KOPT-K1 (cell line): ENCODE data around the gene TAF5L.

Experiments used
- H3K27ac ChIP-seq: fragments of 200-600 bp; sonication (generic); 2 replicates; pipeline ENCODE4 v1.5.1; 2016; ENCODE audit warnings: antibody characterized with exemption, mild to moderate bottlenecking, low read depth, low read length; ENCODE audit not compliant: poor library complexity, severe bottlenecking
- H3K36me3 ChIP-seq: fragments of 200-600 bp; sonication (generic); 2 replicates; pipeline ENCODE4 v1.5.1; 2017; ENCODE audit warnings: antibody characterized with exemption, mild to moderate bottlenecking, low read length, moderate library complexity; ENCODE audit not compliant: insufficient read depth
- H3K9me3 ChIP-seq: fragments of 200-600 bp; sonication (generic); 2 replicates; pipeline ENCODE4 v1.5.1; 2017; ENCODE audit warnings: antibody characterized with exemption, low read length, mild to moderate bottlenecking; ENCODE audit not compliant: insufficient read depth, poor library complexity, severe bottlenecking

Gene TAF5L

DNA sequence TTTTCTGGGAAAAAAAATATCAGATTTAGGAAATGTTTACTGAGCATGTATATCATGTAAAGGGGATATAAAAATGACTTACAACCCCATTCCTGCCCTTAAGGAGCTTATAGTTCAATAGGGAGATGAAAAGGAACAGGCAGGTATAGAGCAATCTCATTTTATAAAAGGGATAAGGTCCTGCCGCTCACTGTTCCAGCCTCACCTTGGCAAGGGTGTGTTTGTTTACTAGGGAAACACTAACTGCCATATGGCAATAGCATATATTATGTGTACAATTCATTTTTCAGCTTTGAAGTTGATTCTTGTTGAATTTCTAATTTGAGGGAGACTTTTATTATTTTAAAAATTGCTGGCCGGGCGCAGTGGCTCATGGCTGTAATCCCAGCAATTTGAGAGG lies 25.6 kb upstream of the TAF5L start:
- H3K36me3 ChIP-seq: peaks cover 100% of the 10 kb centered on the region

DNA sequence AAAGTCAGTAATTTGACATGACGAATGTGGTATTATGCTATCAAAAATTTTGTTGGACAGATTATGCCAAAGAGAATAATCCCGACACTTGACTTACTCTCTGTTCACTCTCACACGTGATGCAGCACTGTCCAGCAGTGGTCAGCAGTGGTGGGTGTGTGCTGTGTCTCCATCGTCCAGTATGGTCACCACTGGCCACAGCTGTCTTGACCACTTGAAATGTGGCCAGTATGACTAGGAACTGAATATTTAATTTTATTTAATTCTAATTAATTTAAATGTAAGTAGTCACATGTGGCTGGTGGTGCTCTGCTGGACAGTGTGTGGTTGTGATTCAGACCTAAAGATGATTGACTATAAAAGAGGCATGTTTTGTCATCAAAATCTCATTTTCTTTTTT lies 24.1 kb upstream of the TAF5L start:
- no peaks in the 10 kb centered on the region for H3K9me3 ChIP-seq
- H3K27ac ChIP-seq: no peak overlapping the region
- H3K36me3 ChIP-seq: peaks cover 100% of the 10 kb centered on the region

More for the DNA sequence above, 25.6 kb upstream of the TAF5L start:
- no peak overlapping the region for H3K27ac ChIP-seq
- no peaks in the 10 kb centered on the region for H3K9me3 ChIP-seq

DNA sequence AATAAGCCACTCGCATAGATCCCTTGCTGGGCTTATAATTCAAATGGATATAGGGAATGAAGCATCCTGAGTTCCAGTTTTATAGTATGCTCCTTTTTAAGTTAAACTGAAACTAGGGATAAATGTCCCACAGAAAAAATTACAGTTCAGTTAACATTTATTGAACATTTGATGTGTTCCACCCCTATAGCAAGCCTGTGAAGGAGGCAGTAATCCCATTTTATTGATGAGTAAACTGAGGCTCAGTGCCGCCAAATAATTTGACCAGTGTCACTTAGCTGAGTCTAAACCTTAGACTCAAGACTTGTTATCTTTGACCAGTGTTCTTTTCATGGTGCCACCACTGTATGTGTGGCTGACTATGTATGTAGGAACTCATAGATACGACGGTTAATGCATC lies 22.5 kb upstream of the TAF5L start:
- no peak overlapping the region for H3K27ac ChIP-seq
- no peaks in the 10 kb centered on the region for H3K9me3 ChIP-seq
- peaks cover 100% of the 10 kb centered on the region for H3K36me3 ChIP-seq

DNA sequence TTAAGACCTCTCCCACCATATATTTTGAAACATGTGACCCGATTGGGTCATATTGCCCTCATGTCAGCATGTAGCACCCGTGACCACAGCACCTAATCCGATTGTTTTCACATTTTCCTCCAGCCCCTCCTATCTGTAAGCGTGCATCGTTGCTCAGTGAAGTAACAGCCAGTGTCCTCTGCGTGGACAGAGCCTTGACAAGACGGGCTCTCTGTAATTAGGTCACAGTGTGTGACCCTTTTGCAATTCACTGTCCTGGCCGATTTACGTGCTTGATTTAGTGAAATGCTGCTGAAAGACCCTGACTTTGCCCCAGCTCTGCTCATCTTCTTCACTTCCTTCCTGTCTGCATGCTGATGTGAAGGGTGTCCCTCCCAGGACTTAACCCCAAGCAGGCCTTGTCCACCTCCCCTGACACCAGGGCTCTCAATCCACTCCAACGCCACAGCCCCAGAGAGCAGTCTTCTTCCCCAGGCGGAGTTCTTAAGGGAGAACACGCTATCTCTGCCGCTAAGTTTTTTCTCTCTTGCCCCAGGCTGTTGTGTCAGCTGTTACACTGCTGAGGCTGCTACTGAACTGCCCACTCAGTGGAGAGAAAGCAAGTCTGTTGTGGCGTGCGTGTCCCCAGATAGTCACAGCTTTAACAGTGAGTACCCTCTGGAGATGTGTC lies 19.5 kb upstream of the TAF5L start:
- Histone ChIP-seq H3K27ac (no peak overlapping the region), H3K9me3 (no peaks in the 10 kb centered on the region), H3K36me3 (peaks cover 100% of the 10 kb centered on the region)

DNA sequence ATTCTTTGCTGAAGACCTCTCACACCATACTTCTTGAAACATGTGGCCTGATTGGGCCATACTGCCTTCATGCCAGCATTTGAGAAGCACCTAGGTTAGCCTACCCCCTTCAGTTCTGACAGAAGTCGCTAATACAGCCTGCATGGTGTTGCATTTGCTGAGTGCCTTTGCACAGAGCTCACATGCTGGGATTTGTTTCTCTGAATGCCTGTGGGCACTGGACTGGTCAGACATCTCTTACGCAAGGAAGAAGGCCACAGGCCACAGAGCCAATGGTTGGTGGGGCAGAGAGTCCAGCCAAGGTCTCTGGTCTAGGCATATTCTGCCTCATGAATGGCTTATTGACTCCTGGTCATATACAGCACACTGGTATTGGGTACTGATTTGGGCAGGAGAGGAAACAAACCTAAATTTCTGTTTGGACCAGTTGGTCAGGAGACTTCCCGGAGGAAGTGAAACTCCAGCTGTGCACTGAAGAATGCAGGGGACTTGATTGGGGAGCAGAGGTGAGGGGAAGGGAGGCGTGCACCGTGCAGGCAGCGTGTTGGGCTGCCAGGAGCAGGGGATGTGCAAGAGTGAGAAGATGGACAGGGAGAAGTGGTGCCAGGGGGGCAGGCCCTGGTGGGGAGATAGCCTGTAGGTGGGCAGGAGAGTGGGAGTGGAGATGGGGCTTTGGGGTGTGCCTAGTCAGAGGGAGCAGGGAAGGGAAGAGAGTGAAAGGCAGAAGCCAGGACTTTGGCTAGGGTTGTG lies 18.2 kb upstream of the TAF5L start:
- Histone ChIP-seq H3K9me3 (no peaks in the 10 kb centered on the region), H3K27ac (no peak overlapping the region), H3K36me3 (peaks cover 99% of the 10 kb centered on the region)

DNA sequence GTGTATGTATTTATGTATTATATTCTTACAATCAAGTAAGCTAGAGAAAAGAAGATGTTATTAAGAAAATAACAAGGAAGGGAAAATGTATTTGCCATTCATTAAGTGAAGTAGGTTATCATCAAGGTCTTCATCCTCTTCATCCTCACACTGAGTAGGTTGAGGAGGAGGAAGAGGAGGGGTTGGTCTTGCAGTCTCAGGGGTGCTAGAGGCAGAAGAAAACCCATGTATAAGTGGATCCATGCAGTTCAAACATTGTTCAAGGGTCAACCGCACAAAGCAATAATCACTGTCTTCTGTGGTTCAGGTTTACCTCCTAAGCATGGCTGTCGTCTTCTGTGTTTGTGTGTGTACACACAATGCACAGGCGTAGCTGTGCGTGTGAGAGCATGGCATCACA lies 17.0 kb upstream of the TAF5L start:
- H3K9me3 ChIP-seq: no peaks in the 10 kb centered on the region
- peaks cover 96% of the 10 kb centered on the region for H3K36me3 ChIP-seq
- no peak overlapping the region for H3K27ac ChIP-seq

DNA sequence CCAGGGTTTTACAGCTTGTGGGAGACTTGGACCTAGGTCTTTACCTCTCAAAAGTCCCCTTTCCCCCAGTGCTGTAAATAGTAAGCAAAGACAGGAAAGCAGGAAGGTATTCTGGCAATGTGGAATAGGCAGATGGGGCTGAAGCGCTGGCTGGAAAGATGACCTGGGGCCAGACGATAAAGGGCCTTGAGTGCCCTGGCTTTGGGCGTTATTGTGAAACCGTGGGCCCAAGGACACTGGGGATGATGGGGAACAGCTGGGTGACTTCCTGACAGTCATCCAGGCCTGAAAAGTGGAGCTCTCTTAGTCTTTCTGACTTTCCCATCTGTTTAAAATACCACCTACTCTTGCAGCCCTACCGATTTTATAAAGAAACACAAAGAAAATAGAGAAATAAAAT lies 16.5 kb upstream of the TAF5L start:
- no peak overlapping the region for H3K27ac ChIP-seq
- peaks cover 96% of the 10 kb centered on the region for H3K36me3 ChIP-seq
- H3K9me3 ChIP-seq: no peaks in the 10 kb centered on the region

DNA sequence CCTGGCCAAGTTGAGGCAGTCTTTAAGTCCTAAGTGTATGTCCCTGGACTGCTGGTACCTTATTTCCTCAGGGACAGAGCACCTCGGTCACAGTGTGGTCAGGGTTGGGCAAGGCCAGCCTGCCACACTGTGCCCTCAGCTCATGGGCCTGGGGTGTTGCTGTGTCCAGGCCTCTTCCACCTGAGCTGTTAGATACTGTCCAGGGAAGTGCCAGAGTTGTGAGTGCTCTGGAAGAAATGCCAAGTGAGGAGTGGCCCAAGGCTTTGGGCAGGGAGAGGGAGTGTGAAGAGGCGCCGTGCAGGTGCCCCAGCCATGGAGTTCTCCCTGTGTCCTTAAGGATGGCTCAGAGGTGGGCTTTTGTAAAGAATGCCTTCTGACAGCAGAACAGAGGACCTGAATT lies 15.4 kb upstream of the TAF5L start:
- no peak overlapping the region for H3K27ac ChIP-seq
- H3K9me3 ChIP-seq: no peaks in the 10 kb centered on the region
- peaks cover 96% of the 10 kb centered on the region for H3K36me3 ChIP-seq

DNA sequence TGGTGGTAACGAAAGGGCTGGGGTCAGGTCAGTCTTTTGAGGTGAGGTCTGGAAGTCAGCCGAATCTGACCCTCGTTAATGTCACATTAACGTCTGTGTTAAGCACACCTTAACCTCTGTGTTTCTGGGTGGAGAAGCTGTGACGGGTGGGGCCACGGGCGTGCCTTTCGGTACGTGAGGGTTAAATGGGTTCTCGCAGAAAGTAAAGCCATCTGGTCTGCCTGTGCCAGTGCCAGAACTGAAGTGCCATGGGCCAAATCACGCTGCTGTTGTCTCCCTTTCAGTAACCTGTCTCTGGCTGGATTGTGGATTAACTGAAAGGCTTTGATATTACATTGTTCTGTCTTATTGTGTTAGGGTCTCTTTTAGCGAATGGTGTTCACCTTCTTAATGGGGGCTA lies 14.5 kb upstream of the TAF5L start:
- Histone ChIP-seq H3K9me3 (no peaks in the 10 kb centered on the region), H3K27ac (no peak overlapping the region), H3K36me3 (peaks cover 96% of the 10 kb centered on the region)

DNA sequence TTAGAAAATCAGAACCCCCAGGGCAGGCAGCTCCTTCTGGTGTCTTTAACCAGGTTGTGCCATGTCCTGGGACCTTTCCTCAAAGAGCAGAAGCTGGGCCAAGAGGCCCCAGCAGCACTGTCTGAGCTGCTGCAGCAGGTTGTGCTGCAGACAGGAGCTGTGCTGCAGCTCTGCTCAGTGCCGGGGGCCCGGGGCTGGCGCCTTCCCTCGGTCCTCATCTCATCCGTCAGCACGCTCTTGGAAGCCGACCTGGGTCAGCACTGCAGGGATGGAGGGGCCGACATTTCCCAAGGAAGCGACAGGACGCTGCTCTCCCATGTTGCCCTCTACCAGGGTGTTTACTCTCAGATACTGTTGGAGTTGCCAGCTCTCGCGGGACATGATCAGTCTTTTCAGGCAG lies 11.8 kb upstream of the TAF5L start:
- no peak overlapping the region for H3K27ac ChIP-seq
- no peaks in the 10 kb centered on the region for H3K9me3 ChIP-seq
- peaks cover 96% of the 10 kb centered on the region for H3K36me3 ChIP-seq

DNA sequence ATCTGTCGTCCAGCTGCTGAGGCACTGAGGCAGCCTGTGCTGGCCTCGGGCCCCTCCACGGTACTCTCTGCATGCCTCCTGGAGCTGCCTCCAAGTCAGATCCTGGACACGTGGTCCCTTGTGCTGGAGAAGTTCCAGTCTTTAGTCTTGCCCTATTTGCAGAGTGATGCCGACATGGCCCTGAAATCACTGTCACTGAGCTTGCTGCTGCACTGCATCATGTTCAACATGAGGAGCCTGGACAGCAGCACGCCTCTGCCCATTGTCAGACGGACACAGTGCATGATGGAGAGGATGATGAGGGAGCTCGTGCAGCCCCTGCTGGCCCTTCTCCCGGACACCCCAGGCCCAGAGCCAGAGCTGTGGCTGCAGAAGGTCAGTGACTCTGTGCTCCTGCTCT lies 10.1 kb upstream of the TAF5L start:
- Histone ChIP-seq H3K27ac (no peak overlapping the region), H3K36me3 (peaks cover 96% of the 10 kb centered on the region), H3K9me3 (no peaks in the 10 kb centered on the region)

DNA sequence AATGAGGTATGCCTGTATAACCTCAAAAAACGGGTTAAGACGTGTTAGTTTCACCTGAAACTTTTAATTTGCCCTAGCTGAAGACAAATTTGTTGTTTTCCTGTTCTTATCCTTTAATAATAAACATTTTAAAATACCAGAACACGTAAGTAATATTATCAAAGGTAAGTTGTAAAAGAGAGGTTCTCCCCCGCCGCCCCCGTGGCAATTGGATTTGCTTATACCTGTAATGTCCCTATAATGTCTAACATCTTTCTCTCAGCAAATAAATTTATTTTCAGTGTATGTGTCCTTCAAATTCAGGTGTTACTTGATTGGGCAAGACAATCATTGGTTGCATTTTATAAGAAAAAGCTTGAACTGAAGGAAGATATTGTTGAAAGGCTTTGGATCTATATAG lies 6.0 kb upstream of the TAF5L start:
- Histone ChIP-seq H3K36me3 (peaks cover 86% of the 10 kb centered on the region), H3K9me3 (no peaks in the 10 kb centered on the region), H3K27ac (no peak overlapping the region)

DNA sequence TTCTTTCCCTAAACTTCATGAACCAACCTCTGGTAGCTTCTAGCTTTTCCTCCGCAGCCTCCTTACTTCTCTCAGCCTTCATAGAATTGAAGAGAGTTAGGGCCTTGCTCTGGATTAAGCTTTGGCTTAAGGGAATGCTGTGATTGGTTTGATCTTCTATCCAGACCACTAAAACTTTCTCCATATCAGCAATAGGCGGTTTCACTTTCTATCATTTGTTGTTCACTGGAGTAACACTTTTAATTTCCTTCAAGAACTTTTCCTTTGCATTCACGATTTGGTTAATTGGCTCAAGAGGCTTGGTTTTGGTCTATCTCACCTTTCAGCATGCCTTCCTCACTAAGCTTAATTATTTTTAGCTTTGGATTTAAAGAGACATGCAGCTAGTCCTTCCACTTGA lies 5.2 kb upstream of the TAF5L start:
- Histone ChIP-seq H3K27ac (no peak overlapping the region), H3K36me3 (peaks cover 78% of the 10 kb centered on the region), H3K9me3 (no peaks in the 10 kb centered on the region)

DNA sequence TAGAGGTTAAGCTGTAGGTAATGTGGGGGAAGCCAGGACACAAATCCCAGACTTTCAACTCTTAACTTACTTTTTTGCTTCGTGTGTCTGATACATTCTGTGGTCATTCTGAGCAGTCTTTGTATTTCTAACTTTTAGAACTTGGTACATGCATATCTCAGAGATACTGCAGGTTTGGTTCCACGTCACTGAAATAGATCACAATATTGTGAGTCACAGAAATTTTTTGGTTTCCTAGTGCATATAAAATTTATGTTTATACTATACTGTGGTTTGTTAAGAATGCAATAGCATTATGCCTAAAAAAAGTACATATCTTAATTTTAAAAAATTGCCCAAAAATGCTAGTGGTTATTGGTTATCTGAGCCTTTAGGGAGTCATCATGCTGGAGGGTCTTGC lies 3.3 kb upstream of the TAF5L start:
- peaks cover 59% of the 10 kb centered on the region for H3K36me3 ChIP-seq
- H3K9me3 ChIP-seq: no peaks in the 10 kb centered on the region
- no peak overlapping the region for H3K27ac ChIP-seq

DNA sequence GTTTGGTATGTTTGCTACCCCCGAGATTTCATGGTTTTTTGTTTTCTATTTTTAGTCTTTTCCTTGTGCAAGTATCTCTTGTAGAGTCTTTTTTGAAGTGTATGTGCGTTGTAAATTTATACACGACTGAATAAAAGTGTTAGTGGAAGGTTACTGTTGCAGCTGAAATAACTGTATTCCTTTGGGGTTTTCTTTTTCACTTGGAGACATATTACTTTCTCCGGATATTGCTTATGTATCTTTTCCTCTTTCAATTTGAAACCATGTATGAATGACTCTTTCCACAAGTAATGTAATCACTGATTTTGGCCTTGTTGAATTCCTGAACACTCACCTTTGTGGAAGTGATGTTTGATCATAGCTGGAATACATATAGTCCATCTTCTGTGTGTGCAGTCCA lies 1.1 kb upstream of the TAF5L start:
- peak overlapping the region; percentile 83 for H3K27ac ChIP-seq
- peaks cover 40% of the 10 kb centered on the region for H3K36me3 ChIP-seq
- no peaks in the 10 kb centered on the region for H3K9me3 ChIP-seq
